Activated T-cell treated with anti-CD3 and anti-CD28 coated beads, Interleukin-2, amount 50 U/mL, for 48 hours (primary cell): Measurements from ENCODE around the gene HERC5.
A peak's percentile ranks its signal among the peaks of the same experiment; 100 is the strongest.

Experiments used
- DNase-seq, 2 experiments: peaks; one replicate each; pipeline ENCODE4 v3.0.0-alpha.2; 2020

Gene HERC5

GRCh38 chr4:88448889-88449288 is 8.0 kb upstream of the HERC5 start:
- no peak for DNase-seq

GRCh38 chr4:88449290-88449689 is 7.6 kb upstream of the HERC5 start:
- DNase-seq = no peak

GRCh38 chr4:88451205-88451604 is 5.7 kb upstream of the HERC5 start:
- DNase-seq = no peak

- no peak for DNase-seq
Measured at GRCh38 chr4:88452912-88453311, 4.0 kb upstream of the HERC5 start.

- peak in 1 of 2 experiments; percentile 55 for DNase-seq
Measured at GRCh38 chr4:88457307-88458103, 586 bp downstream of the HERC5 start.

- no peak for DNase-seq
Measured at GRCh38 chr4:88458104-88458740, 1.3 kb downstream of the HERC5 start.

- no peak for DNase-seq
Measured at GRCh38 chr4:88465653-88466192, 8.8 kb downstream of the HERC5 start.

GRCh38 chr4:88467392-88467791 is 10.5 kb downstream of the HERC5 start:
- DNase-seq = no peak

- no peak for DNase-seq
Measured at GRCh38 chr4:88477229-88477860, 20.4 kb downstream of the HERC5 start.

GRCh38 chr4:88478247-88478646 is 21.3 kb downstream of the HERC5 start:
- no peak for DNase-seq

- no peak for DNase-seq
Measured at GRCh38 chr4:88481537-88481936, 24.6 kb downstream of the HERC5 start.

GRCh38 chr4:88489100-88489761 is 32.3 kb downstream of the HERC5 start:
- DNase-seq = no peak

- no peak for DNase-seq
Measured at GRCh38 chr4:88497859-88498409, 41.0 kb downstream of the HERC5 start.

- DNase-seq = no peak
Measured at GRCh38 chr4:88503344-88503743, 46.4 kb downstream of the HERC5 start.

- DNase-seq = no peak
Measured at GRCh38 chr4:88511236-88511635, 54.3 kb downstream of the HERC5 start.

GRCh38 chr4:88514557-88515511 is 57.9 kb downstream of the HERC5 start:
- no peak for DNase-seq

GRCh38 chr4:88516746-88517145 is 59.8 kb downstream of the HERC5 start:
- no peak for DNase-seq

- DNase-seq = no peak
Measured at GRCh38 chr4:88517825-88518224, 60.9 kb downstream of the HERC5 start.

- DNase-seq = no peak
Measured at GRCh38 chr4:88518911-88519310, 62.0 kb downstream of the HERC5 start.

GRCh38 chr4:88522702-88523324 is 65.9 kb downstream of the HERC5 start:
- DNase-seq = peak; percentile 52 to 55
